Epithelial cell of proximal tubule (primary cell): Measurements from ENCODE around the gene PHF13. TPM values are rescaled to one million over a fixed set of nuclear protein-coding genes. Genes with fewer than 3 reads are reported as not detected.

Experiments used
- DNase-seq: peaks from one replicate; pipeline ENCODE4 v3.0.0-alpha.2; 2011; ENCODE audit warnings: low read depth
- H3K4me3 ChIP-seq: 2 replicates; pipeline ENCODE4 v1.5.1; 2011; ENCODE audit warnings: low read depth, mild to moderate bottlenecking, low read length
- total RNA-seq: library from RNA; depleted of rRNA; stranded (reverse); fragments of >200 nt; gene quantifications from 2 replicates; pipeline ENCODE4 v1.2.3, GENCODE V29; 2015
- TF ChIP-seq, protein P1 (sequence below): conservative IDR thresholded peaks from 2 replicates; pipeline ENCODE4 v1.5.1; 2012; ENCODE audit warnings: low read depth, mild to moderate bottlenecking, low read length

Gene PHF13
- total RNA-seq, 1 donor from 2014 or later = 5.5 TPM

DNA sequence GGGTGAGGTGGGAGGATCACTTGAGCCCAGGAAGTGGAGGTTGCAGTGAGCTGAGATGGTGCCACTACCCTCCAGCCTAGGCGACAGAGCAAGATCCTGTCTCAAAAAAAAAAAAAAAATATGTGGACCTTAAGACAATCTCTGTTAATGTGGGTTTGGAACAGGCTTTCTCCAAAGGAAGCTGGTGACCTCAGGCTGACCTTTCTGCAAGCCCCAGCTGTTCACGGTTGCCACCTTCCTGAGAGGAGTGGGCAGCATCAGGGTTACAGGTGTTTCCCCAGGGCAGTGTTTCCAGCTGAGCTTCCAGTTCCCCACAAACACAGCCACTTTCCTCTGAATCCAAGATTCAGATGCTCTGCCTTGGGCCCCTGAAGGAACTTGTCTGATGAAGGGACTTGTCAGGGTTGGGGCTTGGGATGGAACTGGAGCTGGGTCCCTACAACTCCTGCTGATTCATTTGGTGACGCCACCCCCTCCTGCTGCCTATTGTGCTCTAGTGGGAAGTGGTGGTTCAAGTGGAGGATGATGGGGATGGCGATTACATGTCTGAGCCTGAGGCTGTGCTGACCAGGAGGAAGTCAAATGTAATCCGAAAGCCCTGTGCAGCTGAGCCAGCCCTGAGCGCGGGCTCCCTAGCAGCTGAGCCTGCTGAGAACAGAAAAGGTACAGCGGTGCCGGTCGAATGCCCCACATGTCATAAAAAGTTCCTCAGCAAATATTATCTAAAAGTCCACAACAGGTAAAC lies 31.8 kb upstream of the PHF13 start:
- H3K4me3 ChIP-seq = peak overlapping the region; percentile 2
- TF ChIP-seq, protein P1, sequence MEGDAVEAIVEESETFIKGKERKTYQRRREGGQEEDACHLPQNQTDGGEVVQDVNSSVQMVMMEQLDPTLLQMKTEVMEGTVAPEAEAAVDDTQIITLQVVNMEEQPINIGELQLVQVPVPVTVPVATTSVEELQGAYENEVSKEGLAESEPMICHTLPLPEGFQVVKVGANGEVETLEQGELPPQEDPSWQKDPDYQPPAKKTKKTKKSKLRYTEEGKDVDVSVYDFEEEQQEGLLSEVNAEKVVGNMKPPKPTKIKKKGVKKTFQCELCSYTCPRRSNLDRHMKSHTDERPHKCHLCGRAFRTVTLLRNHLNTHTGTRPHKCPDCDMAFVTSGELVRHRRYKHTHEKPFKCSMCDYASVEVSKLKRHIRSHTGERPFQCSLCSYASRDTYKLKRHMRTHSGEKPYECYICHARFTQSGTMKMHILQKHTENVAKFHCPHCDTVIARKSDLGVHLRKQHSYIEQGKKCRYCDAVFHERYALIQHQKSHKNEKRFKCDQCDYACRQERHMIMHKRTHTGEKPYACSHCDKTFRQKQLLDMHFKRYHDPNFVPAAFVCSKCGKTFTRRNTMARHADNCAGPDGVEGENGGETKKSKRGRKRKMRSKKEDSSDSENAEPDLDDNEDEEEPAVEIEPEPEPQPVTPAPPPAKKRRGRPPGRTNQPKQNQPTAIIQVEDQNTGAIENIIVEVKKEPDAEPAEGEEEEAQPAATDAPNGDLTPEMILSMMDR = no peak
- no peak for DNase-seq

DNA sequence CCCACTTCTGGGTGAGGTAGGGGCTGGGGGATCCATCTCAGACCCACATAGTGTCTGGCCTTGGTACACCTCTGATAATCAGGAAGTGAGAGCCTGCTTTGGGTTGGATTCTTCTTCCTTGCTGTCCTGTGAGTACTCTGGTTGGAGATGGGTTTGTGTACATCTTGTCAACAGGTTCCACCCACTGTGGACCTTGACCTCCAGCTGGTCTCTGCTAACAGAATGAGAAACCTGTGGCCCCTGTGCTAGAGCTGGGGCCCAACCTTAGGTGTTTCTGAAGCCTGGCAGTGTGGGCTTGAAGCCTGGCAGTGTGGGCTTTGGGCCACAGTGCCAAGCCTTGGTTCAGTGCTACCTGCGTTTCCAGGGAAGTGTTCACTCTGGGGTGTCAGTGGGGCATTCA lies 31.2 kb upstream of the PHF13 start:
- H3K4me3 ChIP-seq = peak overlapping the region; percentile 2
- no peak for DNase-seq

DNA sequence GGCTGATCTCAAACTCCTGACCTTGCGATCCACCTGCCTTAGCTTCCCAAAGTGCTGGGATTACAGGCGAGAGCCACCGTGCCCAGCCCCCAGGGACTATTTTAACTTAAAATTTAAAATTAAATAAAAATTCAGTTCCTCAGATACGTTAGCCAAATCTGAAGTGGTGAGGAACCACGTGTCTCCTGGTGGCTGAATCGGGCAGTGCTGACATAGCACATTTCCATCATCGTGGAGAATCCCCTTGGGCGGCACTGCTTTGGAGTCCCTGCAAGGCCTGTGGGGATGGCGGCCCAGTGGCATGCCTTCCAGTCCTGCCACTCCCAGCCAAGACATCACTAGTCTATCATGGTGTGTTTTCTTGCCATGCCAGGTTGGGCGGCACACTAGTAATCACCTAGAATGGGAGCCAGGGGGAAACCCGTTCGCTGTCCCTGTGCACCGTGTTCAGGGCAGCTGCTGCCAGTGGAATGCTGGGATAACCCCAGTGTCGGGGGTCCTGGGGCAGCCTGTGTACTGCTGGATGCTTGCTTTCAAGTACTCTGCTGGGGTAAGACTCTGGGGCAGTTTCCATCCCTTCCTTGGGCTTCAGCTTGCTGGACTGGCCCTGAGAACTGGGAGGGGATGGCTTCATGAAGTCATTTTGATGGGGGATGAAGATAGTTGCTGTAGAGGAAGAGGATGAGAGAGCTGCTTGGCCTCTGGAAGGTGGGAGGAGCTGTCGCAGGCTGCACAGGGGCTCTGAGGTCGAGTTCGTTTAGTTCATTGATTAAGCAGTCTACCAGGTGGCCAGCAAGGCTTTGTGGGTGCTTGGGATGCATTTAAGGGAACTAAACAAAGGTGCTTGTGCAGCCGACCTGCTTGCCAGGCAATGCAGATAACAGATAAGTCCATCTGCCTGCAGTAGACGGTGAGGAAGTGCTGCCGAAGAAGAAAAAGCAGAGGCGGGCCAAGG lies 29.1 kb upstream of the PHF13 start:
- no peak for DNase-seq
- TF ChIP-seq, protein P1 = peak; percentile 20
- H3K4me3 ChIP-seq = no peak overlapping the region

More for the DNA sequence above, 31.2 kb upstream of the PHF13 start:
- TF ChIP-seq, protein P1 = no peak

DNA sequence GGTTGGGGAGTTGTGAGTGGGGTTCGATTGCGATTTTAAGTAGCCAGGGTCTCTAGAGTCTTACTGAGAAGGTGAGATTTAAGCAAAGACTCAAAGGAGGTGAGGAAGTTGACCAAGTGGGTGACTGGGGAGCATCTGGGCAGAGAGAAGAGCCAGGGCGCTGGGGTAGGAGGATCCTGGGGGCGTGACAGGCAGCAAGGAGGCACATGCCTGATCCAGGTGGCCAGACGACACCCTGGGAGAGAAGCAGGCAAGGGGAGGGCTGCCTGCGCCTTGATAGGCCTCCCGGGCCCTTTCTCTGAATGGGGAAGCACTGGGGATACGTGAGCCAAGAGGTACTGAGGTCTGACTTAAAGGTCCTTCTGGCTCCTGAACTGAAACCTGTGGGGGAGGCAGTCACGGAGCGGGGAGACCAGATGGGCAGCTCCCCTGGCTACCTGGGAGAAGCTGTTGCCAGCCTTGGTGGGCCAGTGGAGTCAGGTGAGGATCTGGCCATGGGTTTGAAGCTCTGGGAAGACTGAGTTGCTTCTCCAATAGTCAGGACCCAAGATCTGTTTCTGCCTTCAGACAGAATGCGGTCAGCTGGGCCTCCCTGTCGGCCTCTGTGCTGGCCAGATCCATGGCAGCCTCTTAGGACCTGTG lies 28.3 kb upstream of the PHF13 start:
- no peak for DNase-seq
- TF ChIP-seq, protein P1 = no peak
- H3K4me3 ChIP-seq = no peak overlapping the region

DNA sequence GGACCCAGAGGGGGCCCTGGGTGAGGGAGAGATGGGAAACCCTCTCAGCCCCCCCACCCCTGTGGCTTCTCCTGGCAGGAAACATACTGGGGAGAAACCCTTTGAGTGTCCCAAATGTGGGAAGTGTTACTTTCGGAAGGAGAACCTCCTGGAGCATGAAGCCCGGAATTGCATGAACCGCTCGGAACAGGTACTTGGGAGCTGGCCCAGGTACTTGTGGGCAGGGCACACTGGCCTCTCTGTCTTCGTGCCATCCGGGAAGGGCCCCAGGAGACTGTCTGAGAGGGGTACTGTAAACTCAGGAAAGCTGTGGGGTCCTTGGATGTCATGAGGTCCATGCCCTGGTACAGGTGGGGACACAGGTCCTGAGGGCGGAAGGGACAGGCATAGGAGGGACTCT lies 27.7 kb upstream of the PHF13 start:
- no peak for DNase-seq
- no peak overlapping the region for H3K4me3 ChIP-seq
- TF ChIP-seq, protein P1 = no peak

DNA sequence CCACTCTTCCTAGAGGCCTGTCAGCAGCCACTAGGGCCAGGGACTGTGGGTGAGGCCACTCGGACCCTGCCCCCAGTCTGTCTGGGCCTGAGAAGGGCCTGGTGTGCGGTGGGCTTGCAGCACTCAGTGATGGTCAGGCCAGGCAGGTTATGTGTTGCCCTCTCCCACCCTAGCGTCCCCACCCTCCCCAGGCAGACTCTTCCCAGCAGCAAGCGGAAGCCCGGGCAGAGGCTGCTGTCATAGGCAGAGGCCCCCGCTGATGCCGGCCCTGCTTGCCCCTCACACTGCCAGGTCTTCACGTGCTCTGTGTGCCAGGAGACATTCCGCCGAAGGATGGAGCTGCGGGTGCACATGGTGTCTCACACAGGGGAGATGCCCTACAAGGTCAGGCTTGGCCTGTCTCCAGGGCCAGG lies 27.1 kb upstream of the PHF13 start:
- no peak for DNase-seq
- TF ChIP-seq, protein P1 = no peak
- no peak overlapping the region for H3K4me3 ChIP-seq
